GM18498 (cell line): ENCODE data around the gene FBXL19.

ENCODE experiments used
- ATAC-seq: cut with Tn5 transposase; IDR thresholded peaks from one replicate; pipeline ENCODE4 v1.9.1; 2021; ENCODE audit warnings: mild to moderate bottlenecking, moderate library complexity; ENCODE audit not compliant: unreplicated experiment

The FBXL19 gene

GRCh38 chr16:30963925-30964511 lies 40.6 kb downstream of the FBXL19 start:
- no peak for ATAC-seq

GRCh38 chr16:30964574-30965226 lies 41.3 kb downstream of the FBXL19 start:
- ATAC-seq: no peak

GRCh38 chr16:30965436-30965835 lies 42.1 kb downstream of the FBXL19 start:
- no peak for ATAC-seq

GRCh38 chr16:30966033-30966619 lies 42.8 kb downstream of the FBXL19 start:
- ATAC-seq: no peak

GRCh38 chr16:30967795-30968194 lies 44.4 kb downstream of the FBXL19 start:
- no peak for ATAC-seq

- ATAC-seq: no peak
Observed at GRCh38 chr16:30969246-30969842, 46.0 kb downstream of the FBXL19 start.

- ATAC-seq: no peak
Observed at GRCh38 chr16:30971298-30971697, 47.9 kb downstream of the FBXL19 start.

- no peak for ATAC-seq
Observed at GRCh38 chr16:30972872-30973271, 49.5 kb downstream of the FBXL19 start.

- no peak for ATAC-seq
Observed at GRCh38 chr16:30974348-30974747, 51.0 kb downstream of the FBXL19 start.

GRCh38 chr16:30976486-30976885 lies 53.1 kb downstream of the FBXL19 start:
- no peak for ATAC-seq

- no peak for ATAC-seq
Observed at GRCh38 chr16:30977502-30977901, 54.1 kb downstream of the FBXL19 start.

- no peak for ATAC-seq
Observed at GRCh38 chr16:30979170-30980022, 56.0 kb downstream of the FBXL19 start.

- ATAC-seq: no peak
Observed at GRCh38 chr16:30980023-30980371, 56.6 kb downstream of the FBXL19 start.

GRCh38 chr16:30980434-30980833 lies 57.1 kb downstream of the FBXL19 start:
- no peak for ATAC-seq

GRCh38 chr16:30980959-30981358 lies 57.6 kb downstream of the FBXL19 start:
- ATAC-seq: no peak

GRCh38 chr16:30982548-30983288 lies 59.3 kb downstream of the FBXL19 start:
- ATAC-seq: no peak

- no peak for ATAC-seq
Observed at GRCh38 chr16:30983289-30983889, 60.0 kb downstream of the FBXL19 start.

- no peak for ATAC-seq
Observed at GRCh38 chr16:30983898-30984610, 60.7 kb downstream of the FBXL19 start.

GRCh38 chr16:30984669-30985400 lies 61.5 kb downstream of the FBXL19 start, which contains the start of gene HSD3B7:
Gene HSD3B7, plus strand, starts transcription at chr16:30985207. Its CDS starts 452 bp downstream, at chr16:30985659.
- ATAC-seq: no peak
